DND-41 (cell line): Measurements from ENCODE around the gene TAOK3.

Experiments
- ATAC-seq: fragments of 200-7000 bp; cut with Tn5 transposase; 3 replicates; pipeline ENCODE4 v1.9.1; 2021; ENCODE audit warnings: low read depth; ENCODE audit not compliant: insufficient read depth
- DNase-seq: peaks from one replicate; pipeline ENCODE4 v3.0.0-alpha.2; 2020
- H2AFZ ChIP-seq: 2 replicates; pipeline ENCODE4 v1.6.0; 2012; ENCODE audit warnings: low read depth, low read length
- H3K27ac ChIP-seq: 2 replicates; pipeline ENCODE4 v1.5.1; 2012; ENCODE audit warnings: low read length, inconsistent platforms
- H3K27me3 ChIP-seq: fragments of 200-600 bp; sonication (generic); 2 replicates; pipeline ENCODE4 v1.6.0; 2012; ENCODE audit warnings: low read length, mild to moderate bottlenecking, inconsistent platforms; ENCODE audit not compliant: insufficient read depth, poor library complexity
- H3K36me3 ChIP-seq: 2 replicates; pipeline ENCODE4 v1.5.1; 2012; ENCODE audit warnings: low read length, inconsistent platforms; ENCODE audit not compliant: insufficient read depth
- H3K4me1 ChIP-seq: 2 replicates; pipeline ENCODE4 v1.5.1; 2012; ENCODE audit warnings: mild to moderate bottlenecking, low read length; ENCODE audit not compliant: insufficient read depth
- H3K4me2 ChIP-seq: 2 replicates; pipeline ENCODE4 v1.6.0; 2012; ENCODE audit warnings: mild to moderate bottlenecking, moderate library complexity, low read length, inconsistent platforms; ENCODE audit not compliant: insufficient read depth
- H3K4me3 ChIP-seq, 2 experiments: fragments of 200-600 bp in 1 of 2; shearing (Covaris generic) in 1 of 2; 2 replicates each; pipeline ENCODE4 v1.5.1; 2012 to 2016; ENCODE audit warnings: inconsistent platforms in 2 of 2, low read length in 2 of 2, mild to moderate bottlenecking in 2 of 2, low read depth in 1 of 2, moderate library complexity in 1 of 2
- H3K79me2 ChIP-seq: 2 replicates; pipeline ENCODE4 v1.6.0; 2012; ENCODE audit warnings: low read length, inconsistent platforms; ENCODE audit not compliant: insufficient read depth
- H3K9ac ChIP-seq: 2 replicates; pipeline ENCODE4 v1.6.0; 2012; ENCODE audit warnings: low read depth, mild to moderate bottlenecking, inconsistent platforms, low read length, moderate library complexity
- H3K9me3 ChIP-seq: 2 replicates; pipeline ENCODE4 v1.5.1; 2012; ENCODE audit warnings: low read length, moderate library complexity, mild to moderate bottlenecking, inconsistent platforms; ENCODE audit not compliant: insufficient read depth, severe bottlenecking
- H4K20me1 ChIP-seq: 2 replicates; pipeline ENCODE4 v1.6.0; 2012; ENCODE audit warnings: low read length; ENCODE audit not compliant: insufficient read depth
- EZH2 ChIP-seq: IDR thresholded peaks from 3 replicates; pipeline ENCODE4 v1.6.1; 2012; ENCODE audit warnings: borderline replicate concordance, low read depth, mild to moderate bottlenecking, moderate library complexity, low read length, inconsistent platforms; ENCODE audit not compliant: severe bottlenecking
- TF ChIP-seq, protein P1 (sequence below): IDR thresholded peaks from 2 replicates; pipeline ENCODE4 v1.5.1; 2012; ENCODE audit warnings: borderline replicate concordance, low read length, moderate library complexity, mild to moderate bottlenecking; ENCODE audit not compliant: poor library complexity, severe bottlenecking; ENCODE audit errors: extremely low read depth

TAOK3 gene

DNA sequence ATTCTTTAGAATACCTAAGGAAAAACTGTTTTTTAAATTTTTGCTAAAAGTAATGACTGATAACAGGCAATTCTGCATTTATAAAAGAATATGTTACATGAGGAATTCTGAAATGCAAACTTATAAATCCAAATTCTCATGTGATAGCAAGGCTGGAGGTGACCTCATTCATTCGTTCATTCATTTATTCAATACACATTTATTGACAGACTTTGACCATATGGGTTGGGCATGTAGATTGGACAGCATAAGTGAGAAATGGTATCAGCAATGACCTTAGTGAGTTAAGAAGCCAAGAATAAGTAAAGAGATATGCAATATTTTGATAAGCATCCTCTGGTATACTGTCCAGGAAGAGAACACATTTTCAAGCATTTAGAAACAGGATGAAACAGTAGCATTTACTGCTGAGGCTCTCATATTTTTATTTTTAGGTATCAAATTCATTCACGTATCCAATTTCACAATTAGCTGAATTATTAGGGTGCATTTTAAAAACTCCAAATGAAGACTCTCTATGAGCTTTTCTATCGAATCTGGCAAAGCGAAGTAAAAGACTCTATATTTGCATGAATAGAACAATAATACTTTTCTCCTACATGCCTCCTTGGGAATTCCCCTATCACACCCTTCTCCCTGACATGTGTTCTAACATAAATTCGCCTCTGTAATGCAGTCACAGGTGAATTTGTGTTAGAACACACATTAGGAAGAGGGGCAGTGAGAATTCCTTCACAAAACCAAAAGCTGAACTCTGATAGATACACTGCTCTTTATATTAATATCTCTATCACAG is 186.9 kb downstream of the TAOK3 start:
- Histone ChIP-seq H3K9me3 (no peaks in the 10 kb centered on the region), H3K4me2 (no peak overlapping the region), H3K27me3 (no peaks in the 10 kb centered on the region), H3K79me2 (no peaks in the 10 kb centered on the region), H3K36me3 (peaks cover 33% of the 10 kb centered on the region), H3K27ac (no peak overlapping the region), H3K4me1 (peaks cover 3% of the 10 kb centered on the region), H3K4me3 (no peak overlapping the region), H4K20me1 (no peaks in the 10 kb centered on the region), H2AFZ (no peak overlapping the region), H3K9ac (no peak overlapping the region)
- DNase-seq (no peak), ATAC-seq (no peak)
- TF ChIP-seq EZH2, result no peak
- TF ChIP-seq, protein P1, sequence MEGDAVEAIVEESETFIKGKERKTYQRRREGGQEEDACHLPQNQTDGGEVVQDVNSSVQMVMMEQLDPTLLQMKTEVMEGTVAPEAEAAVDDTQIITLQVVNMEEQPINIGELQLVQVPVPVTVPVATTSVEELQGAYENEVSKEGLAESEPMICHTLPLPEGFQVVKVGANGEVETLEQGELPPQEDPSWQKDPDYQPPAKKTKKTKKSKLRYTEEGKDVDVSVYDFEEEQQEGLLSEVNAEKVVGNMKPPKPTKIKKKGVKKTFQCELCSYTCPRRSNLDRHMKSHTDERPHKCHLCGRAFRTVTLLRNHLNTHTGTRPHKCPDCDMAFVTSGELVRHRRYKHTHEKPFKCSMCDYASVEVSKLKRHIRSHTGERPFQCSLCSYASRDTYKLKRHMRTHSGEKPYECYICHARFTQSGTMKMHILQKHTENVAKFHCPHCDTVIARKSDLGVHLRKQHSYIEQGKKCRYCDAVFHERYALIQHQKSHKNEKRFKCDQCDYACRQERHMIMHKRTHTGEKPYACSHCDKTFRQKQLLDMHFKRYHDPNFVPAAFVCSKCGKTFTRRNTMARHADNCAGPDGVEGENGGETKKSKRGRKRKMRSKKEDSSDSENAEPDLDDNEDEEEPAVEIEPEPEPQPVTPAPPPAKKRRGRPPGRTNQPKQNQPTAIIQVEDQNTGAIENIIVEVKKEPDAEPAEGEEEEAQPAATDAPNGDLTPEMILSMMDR, result no peak

DNA sequence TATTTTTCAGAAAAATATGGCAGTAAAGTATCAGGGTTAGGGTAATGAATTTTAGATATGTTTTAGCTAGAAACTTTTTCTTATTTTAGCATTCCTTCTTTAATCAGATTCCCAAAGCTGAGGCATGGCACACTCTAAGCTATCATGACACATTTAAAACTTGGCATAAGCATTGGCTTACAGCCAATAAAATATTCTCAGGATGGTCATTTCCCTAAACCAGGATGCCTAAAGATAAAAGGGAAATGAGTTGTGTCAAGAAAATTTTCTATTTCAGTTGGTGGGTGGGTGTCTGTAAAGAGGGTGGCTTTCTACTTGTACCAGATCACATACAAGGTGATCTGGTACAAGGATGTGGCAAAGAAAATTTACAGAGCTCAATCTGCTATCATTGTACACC is 189.0 kb downstream of the TAOK3 start:
- Histone ChIP-seq H2AFZ (no peak overlapping the region), H3K27me3 (no peaks in the 10 kb centered on the region), H3K4me1 (peaks cover 3% of the 10 kb centered on the region), H3K9me3 (no peaks in the 10 kb centered on the region), H3K4me2 (no peak overlapping the region), H3K4me3 (no peak overlapping the region), H3K36me3 (peaks cover 35% of the 10 kb centered on the region), H3K79me2 (no peaks in the 10 kb centered on the region), H3K9ac (no peak overlapping the region), H4K20me1 (no peaks in the 10 kb centered on the region), H3K27ac (no peak overlapping the region)
- no peak for DNase-seq
- no peak for ATAC-seq
- no peak for TF ChIP-seq EZH2
- TF ChIP-seq, protein P1, result no peak

DNA sequence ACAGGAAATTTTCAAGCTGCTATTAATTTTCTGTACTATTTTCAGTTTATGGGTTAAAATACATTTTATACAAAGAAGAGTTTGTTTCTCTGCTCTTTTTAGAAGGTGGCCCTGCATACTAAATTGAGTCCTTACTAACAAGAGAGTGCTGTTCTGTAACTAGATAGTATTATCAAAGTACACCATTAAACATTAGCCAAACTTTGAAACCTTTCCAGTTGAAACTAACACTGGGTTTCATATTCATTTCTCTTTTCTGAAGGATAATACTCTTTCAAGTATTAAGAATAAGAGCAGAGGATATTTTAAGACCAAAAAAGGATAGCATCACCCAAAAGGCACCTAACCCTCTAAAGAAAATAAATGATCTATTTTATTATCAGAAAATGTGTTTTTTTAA is 189.6 kb downstream of the TAOK3 start:
- no peak overlapping the region for H3K9ac ChIP-seq
- no peaks in the 10 kb centered on the region for H4K20me1 ChIP-seq
- H3K79me2 ChIP-seq, result no peaks in the 10 kb centered on the region
- peaks cover 36% of the 10 kb centered on the region for H3K36me3 ChIP-seq
- H3K4me3 ChIP-seq, result no peak overlapping the region
- DNase-seq (no peak), ATAC-seq (no peak)
- no peak overlapping the region for H3K27ac ChIP-seq
- H3K9me3 ChIP-seq, result no peaks in the 10 kb centered on the region
- no peak overlapping the region for H3K4me2 ChIP-seq
- H3K4me1 ChIP-seq, result peaks cover 3% of the 10 kb centered on the region
- no peaks in the 10 kb centered on the region for H3K27me3 ChIP-seq
- TF ChIP-seq, protein P1, result no peak
- no peak for TF ChIP-seq EZH2
- H2AFZ ChIP-seq, result no peak overlapping the region
